ENCODE data around the gene TASP1. TPM values are rescaled to one million over a fixed set of nuclear protein-coding genes. Genes with fewer than 3 reads are reported as not detected.
A peak's percentile ranks its signal among the peaks of the same experiment; 100 is the strongest.

The TASP1 gene
- total RNA-seq, 1 experiment from 2014 or later = 13.9 TPM

- CTCF ChIA-PET = no interaction called here
- Histone ChIP-seq H3K4me3 (ENCODE audit: low read length) (no peak overlapping the region), H3K9ac (ENCODE audit: low read length) (no peak overlapping the region), H3K9me2 (replicated peaks; ENCODE audit: low read length) (no peaks in the 10 kb centered on the region), H3K9me3 (ENCODE audit: low read length) (no peaks in the 10 kb centered on the region), H3K27ac (ENCODE audit: low read length) (peak overlapping the region; percentile 25), H3K4me1 (ENCODE audit: insufficient read depth, low read length) (peaks cover 15% of the 10 kb centered on the region), H3K27me3 (ENCODE audit: low read length) (no peaks in the 10 kb centered on the region), H4K20me1 (ENCODE audit: low read length) (no peaks in the 10 kb centered on the region), H3K79me2 (ENCODE audit: low read length) (no peaks in the 10 kb centered on the region), H2AFZ (ENCODE audit: low read length) (no peak overlapping the region), H3K4me2 (ENCODE audit: low read length) (peak overlapping the region; percentile 11; the same call in 1 of the 2 replicates), H3F3A (ENCODE audit: low read length, unreplicated experiment) (no peaks in the 10 kb centered on the region), H3K36me3 (ENCODE audit: low read depth, low read length) (no peaks in the 10 kb centered on the region)
- no peak for TF ChIP-seq CTCF (conservative IDR thresholded peaks at IDR 0.05; ENCODE audit: low read depth, low read length)
- TF ChIP-seq EZH2 (IDR thresholded peaks at IDR 0.05; ENCODE audit: low read length, unreplicated experiment) = no peak
- TF ChIP-seq EZH2phosphoT487 (IDR thresholded peaks at IDR 0.05; ENCODE audit: borderline replicate concordance, low read length) = no peak
- DNase-seq = peak; percentile 44
- intact Hi-C loops (cut with micrococcal nuclease) = no loop called here
- no TSS peak for BruUV-seq (replicated peaks)
- POLR2A ChIA-PET (ENCODE audit: unreplicated experiment) = no interaction called here
- ATAC-seq = peak; percentile 88
These were observed 237.1 kb downstream of the TASP1 start for GRCh38 chr20:13401596-13401995.

- H4K20me1 ChIP-seq (ENCODE audit: low read length) = no peaks in the 10 kb centered on the region
- POLR2A ChIA-PET (ENCODE audit: unreplicated experiment) = no interaction called here
- H3K36me3 ChIP-seq (ENCODE audit: low read depth, low read length) = no peaks in the 10 kb centered on the region
- no peak overlapping the region for H3K4me2 ChIP-seq (ENCODE audit: low read length)
- no peaks in the 10 kb centered on the region for H3K79me2 ChIP-seq (ENCODE audit: low read length)
- no peaks in the 10 kb centered on the region for H3K9me3 ChIP-seq (ENCODE audit: low read length)
- peaks cover 15% of the 10 kb centered on the region for H3K4me1 ChIP-seq (ENCODE audit: insufficient read depth, low read length)
- no peak overlapping the region for H3K4me3 ChIP-seq (ENCODE audit: low read length)
- intact Hi-C loops (cut with micrococcal nuclease) = no loop called here
- BruUV-seq (replicated peaks) = no TSS peak
- H2AFZ ChIP-seq (ENCODE audit: low read length) = no peak overlapping the region
- TF ChIP-seq CTCF (conservative IDR thresholded peaks at IDR 0.05; ENCODE audit: low read depth, low read length) (no peak), EZH2phosphoT487 (IDR thresholded peaks at IDR 0.05; ENCODE audit: borderline replicate concordance, low read length) (no peak), EZH2 (IDR thresholded peaks at IDR 0.05; ENCODE audit: low read length, unreplicated experiment) (no peak)
- no peaks in the 10 kb centered on the region for H3K9me2 ChIP-seq (replicated peaks; ENCODE audit: low read length)
- H3F3A ChIP-seq (ENCODE audit: low read length, unreplicated experiment) = no peaks in the 10 kb centered on the region
- no peaks in the 10 kb centered on the region for H3K27me3 ChIP-seq (ENCODE audit: low read length)
- DNase-seq (no peak), ATAC-seq (no peak)
- no peak overlapping the region for H3K9ac ChIP-seq (ENCODE audit: low read length)
- CTCF ChIA-PET = no interaction called here
- no peak overlapping the region for H3K27ac ChIP-seq (ENCODE audit: low read length)
These were observed 238.3 kb downstream of the TASP1 start for GRCh38 chr20:13400453-13400852.

GRCh38 chr20:13397300-13397724 lies 241.4 kb downstream of the TASP1 start:
- intact Hi-C loops (cut with micrococcal nuclease) = no loop called here
- no TSS peak for BruUV-seq (replicated peaks)
- no peaks in the 10 kb centered on the region for H3K79me2 ChIP-seq (ENCODE audit: low read length)
- H3K27me3 ChIP-seq (ENCODE audit: low read length) = no peaks in the 10 kb centered on the region
- ATAC-seq (no peak), DNase-seq (no peak)
- H4K20me1 ChIP-seq (ENCODE audit: low read length) = no peaks in the 10 kb centered on the region
- H3K4me3 ChIP-seq (ENCODE audit: low read length) = no peak overlapping the region
- H3K9me3 ChIP-seq (ENCODE audit: low read length) = no peaks in the 10 kb centered on the region
- ChIA-PET CTCF (no interaction called here), POLR2A (ENCODE audit: unreplicated experiment) (no interaction called here)
- no peaks in the 10 kb centered on the region for H3F3A ChIP-seq (ENCODE audit: low read length, unreplicated experiment)
- H3K27ac ChIP-seq (ENCODE audit: low read length) = no peak overlapping the region
- no peaks in the 10 kb centered on the region for H3K9me2 ChIP-seq (replicated peaks; ENCODE audit: low read length)
- no peaks in the 10 kb centered on the region for H3K36me3 ChIP-seq (ENCODE audit: low read depth, low read length)
- peaks cover 11% of the 10 kb centered on the region for H3K4me1 ChIP-seq (ENCODE audit: insufficient read depth, low read length)
- no peak overlapping the region for H3K9ac ChIP-seq (ENCODE audit: low read length)
- H3K4me2 ChIP-seq (ENCODE audit: low read length) = no peak overlapping the region
- no peak overlapping the region for H2AFZ ChIP-seq (ENCODE audit: low read length)
- TF ChIP-seq EZH2 (IDR thresholded peaks at IDR 0.05; ENCODE audit: low read length, unreplicated experiment) (no peak), EZH2phosphoT487 (IDR thresholded peaks at IDR 0.05; ENCODE audit: borderline replicate concordance, low read length) (no peak), CTCF (conservative IDR thresholded peaks at IDR 0.05; ENCODE audit: low read depth, low read length) (no peak)
